Stimulated activated CD4-positive, alpha-beta T cell treated with anti-CD3 and anti-CD28 coated beads, Interleukin-15, amount 100 ng/mL, for 24 hours (primary cell): ENCODE results near the gene OBSCN.

ENCODE experiments used
- DNase-seq: peaks from one replicate; pipeline ENCODE4 v3.0.0-alpha.2; 2020

OBSCN gene

GRCh38 chr1:228334226-228334935 lies 126.5 kb downstream of the OBSCN start:
- no peak for DNase-seq

- no peak for DNase-seq
Observed at GRCh38 chr1:228334954-228335353, 127.1 kb downstream of the OBSCN start.

- DNase-seq = no peak
Observed at GRCh38 chr1:228335406-228336307, 127.8 kb downstream of the OBSCN start.

- no peak for DNase-seq
Observed at GRCh38 chr1:228336308-228337030, 128.6 kb downstream of the OBSCN start.

GRCh38 chr1:228337031-228337564 lies 129.3 kb downstream of the OBSCN start:
- DNase-seq = no peak

GRCh38 chr1:228337711-228338520 lies 130.1 kb downstream of the OBSCN start:
- no peak for DNase-seq

GRCh38 chr1:228338521-228339051 lies 130.7 kb downstream of the OBSCN start:
- no peak for DNase-seq

GRCh38 chr1:228339059-228339704 lies 131.3 kb downstream of the OBSCN start:
- DNase-seq = no peak

GRCh38 chr1:228339766-228340685 lies 132.2 kb downstream of the OBSCN start:
- DNase-seq = no peak

GRCh38 chr1:228340686-228341449 lies 133.0 kb downstream of the OBSCN start:
- DNase-seq = peak; percentile 12

- no peak for DNase-seq
Observed at GRCh38 chr1:228341450-228341813, 133.6 kb downstream of the OBSCN start.

- no peak for DNase-seq
Observed at GRCh38 chr1:228341814-228342626, 134.2 kb downstream of the OBSCN start.

GRCh38 chr1:228342627-228343190 lies 134.9 kb downstream of the OBSCN start:
- DNase-seq = no peak

GRCh38 chr1:228343191-228343661 lies 135.4 kb downstream of the OBSCN start:
- no peak for DNase-seq

GRCh38 chr1:228344631-228345072 lies 136.8 kb downstream of the OBSCN start:
- no peak for DNase-seq

- DNase-seq = no peak
Observed at GRCh38 chr1:228345201-228345930, 137.5 kb downstream of the OBSCN start.

- DNase-seq = no peak
Observed at GRCh38 chr1:228346731-228347130, 138.9 kb downstream of the OBSCN start.
